SK-N-SH (cell line): Measurements from ENCODE around the gene CPLANE1.

Source experiments
- EP300 ChIP-seq, 2 experiments: IDR thresholded peaks; 2 replicates each; pipeline versions ENCODE4 v1.4.0 to v1.6.1; 2012; ENCODE audit warnings: borderline replicate concordance in 1 of 2, low read depth in 1 of 2, low read length in 1 of 2
- FOXM1 ChIP-seq: IDR thresholded peaks from 2 replicates; pipeline ENCODE4 v1.4.0; 2012; ENCODE audit warnings: low read depth, mild to moderate bottlenecking
- GABPA ChIP-seq: IDR thresholded peaks from 2 replicates; pipeline ENCODE4 v1.4.0; 2012; ENCODE audit warnings: low read depth, mild to moderate bottlenecking
- GATA2 ChIP-seq: sonication (generic); formaldehyde crosslinking; IDR thresholded peaks from 2 replicates; pipeline ENCODE4 v1.5.0; 2020; ENCODE audit warnings: mild to moderate bottlenecking, missing genetic modification reagents
- NRF1 ChIP-seq: IDR thresholded peaks from 2 replicates; pipeline ENCODE4 v1.6.1; 2012; ENCODE audit warnings: low read depth, mild to moderate bottlenecking, low read length
- RAD21 ChIP-seq: IDR thresholded peaks from 2 replicates; pipeline ENCODE4 v1.6.1; 2012; ENCODE audit warnings: mild to moderate bottlenecking, low read length
- RFX5 ChIP-seq: IDR thresholded peaks from 2 replicates; pipeline ENCODE4 v1.6.1; 2012; ENCODE audit warnings: mild to moderate bottlenecking, improper control_type of control experiment, low read length
- SIN3A ChIP-seq: IDR thresholded peaks from 2 replicates; pipeline ENCODE4 v1.6.1; 2012; ENCODE audit warnings: low read depth, mild to moderate bottlenecking, low read length, moderate library complexity, borderline replicate concordance
- SMC3 ChIP-seq: IDR thresholded peaks from 2 replicates; pipeline ENCODE4 v1.6.1; 2012; ENCODE audit warnings: low read depth, low read length, improper control_type of control experiment
- TAF1 ChIP-seq: IDR thresholded peaks from 2 replicates; pipeline ENCODE4 v1.6.1; 2012; ENCODE audit warnings: low read depth, mild to moderate bottlenecking, low read length, moderate library complexity, borderline replicate concordance
- TEAD4 ChIP-seq: IDR thresholded peaks from 2 replicates; pipeline ENCODE4 v1.4.0; 2012; ENCODE audit warnings: mild to moderate bottlenecking, borderline replicate concordance; ENCODE audit not compliant: insufficient read depth
- TF ChIP-seq, protein P1 (sequence below): fragments of 200-600 bp; sonication (generic); IDR thresholded peaks from 2 replicates; pipeline ENCODE4 v1.6.1; 2017; ENCODE audit warnings: antibody characterized with exemption, mild to moderate bottlenecking, moderate library complexity
- TF ChIP-seq, protein P2 (sequence below): IDR thresholded peaks from 2 replicates; pipeline ENCODE4 v1.4.0; 2012; ENCODE audit warnings: low read depth
- TF ChIP-seq, protein P3 (sequence below): IDR thresholded peaks from 2 replicates; pipeline ENCODE4 v1.4.0; 2012; ENCODE audit warnings: low read depth, borderline replicate concordance

DNA sequence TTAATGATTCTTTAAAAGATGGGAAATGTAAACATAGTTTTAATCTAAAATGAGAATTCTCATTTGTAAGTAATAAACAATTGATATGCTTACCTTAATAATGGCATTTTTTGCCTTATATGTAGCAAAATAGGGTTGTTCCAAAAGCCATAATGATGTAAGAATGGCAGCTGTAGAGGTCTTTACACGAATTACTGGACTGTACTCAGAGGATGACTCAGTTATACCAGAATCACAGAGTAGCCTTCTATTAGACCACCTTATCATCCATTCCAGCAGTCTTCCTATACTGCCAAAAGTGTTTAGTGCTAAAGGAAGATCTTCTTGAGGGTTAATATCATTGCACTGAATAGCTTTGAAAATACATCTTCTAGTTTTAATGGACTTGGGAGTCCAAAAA, 66.5 kb downstream of the CPLANE1 start:
- TF ChIP-seq EP300 (IDR thresholded peaks at IDR 0.05; ENCODE audit: borderline replicate concordance in 1 of 2, low read depth in 1 of 2, low read length in 1 of 2), result no peak
- no peak for TF ChIP-seq SIN3A
- TF ChIP-seq GABPA, result no peak
- no peak for TF ChIP-seq SMC3
- TF ChIP-seq, protein P1, sequence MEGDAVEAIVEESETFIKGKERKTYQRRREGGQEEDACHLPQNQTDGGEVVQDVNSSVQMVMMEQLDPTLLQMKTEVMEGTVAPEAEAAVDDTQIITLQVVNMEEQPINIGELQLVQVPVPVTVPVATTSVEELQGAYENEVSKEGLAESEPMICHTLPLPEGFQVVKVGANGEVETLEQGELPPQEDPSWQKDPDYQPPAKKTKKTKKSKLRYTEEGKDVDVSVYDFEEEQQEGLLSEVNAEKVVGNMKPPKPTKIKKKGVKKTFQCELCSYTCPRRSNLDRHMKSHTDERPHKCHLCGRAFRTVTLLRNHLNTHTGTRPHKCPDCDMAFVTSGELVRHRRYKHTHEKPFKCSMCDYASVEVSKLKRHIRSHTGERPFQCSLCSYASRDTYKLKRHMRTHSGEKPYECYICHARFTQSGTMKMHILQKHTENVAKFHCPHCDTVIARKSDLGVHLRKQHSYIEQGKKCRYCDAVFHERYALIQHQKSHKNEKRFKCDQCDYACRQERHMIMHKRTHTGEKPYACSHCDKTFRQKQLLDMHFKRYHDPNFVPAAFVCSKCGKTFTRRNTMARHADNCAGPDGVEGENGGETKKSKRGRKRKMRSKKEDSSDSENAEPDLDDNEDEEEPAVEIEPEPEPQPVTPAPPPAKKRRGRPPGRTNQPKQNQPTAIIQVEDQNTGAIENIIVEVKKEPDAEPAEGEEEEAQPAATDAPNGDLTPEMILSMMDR, result no peak
- TF ChIP-seq GATA2 (CRISPR knock-in tag), result no peak
- TF ChIP-seq RFX5, result no peak
- no peak for TF ChIP-seq RAD21
- TF ChIP-seq, protein P2, sequence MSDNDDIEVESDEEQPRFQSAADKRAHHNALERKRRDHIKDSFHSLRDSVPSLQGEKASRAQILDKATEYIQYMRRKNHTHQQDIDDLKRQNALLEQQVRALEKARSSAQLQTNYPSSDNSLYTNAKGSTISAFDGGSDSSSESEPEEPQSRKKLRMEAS, result no peak
- no peak for TF ChIP-seq TEAD4
- no peak for TF ChIP-seq NRF1
- TF ChIP-seq, protein P3, sequence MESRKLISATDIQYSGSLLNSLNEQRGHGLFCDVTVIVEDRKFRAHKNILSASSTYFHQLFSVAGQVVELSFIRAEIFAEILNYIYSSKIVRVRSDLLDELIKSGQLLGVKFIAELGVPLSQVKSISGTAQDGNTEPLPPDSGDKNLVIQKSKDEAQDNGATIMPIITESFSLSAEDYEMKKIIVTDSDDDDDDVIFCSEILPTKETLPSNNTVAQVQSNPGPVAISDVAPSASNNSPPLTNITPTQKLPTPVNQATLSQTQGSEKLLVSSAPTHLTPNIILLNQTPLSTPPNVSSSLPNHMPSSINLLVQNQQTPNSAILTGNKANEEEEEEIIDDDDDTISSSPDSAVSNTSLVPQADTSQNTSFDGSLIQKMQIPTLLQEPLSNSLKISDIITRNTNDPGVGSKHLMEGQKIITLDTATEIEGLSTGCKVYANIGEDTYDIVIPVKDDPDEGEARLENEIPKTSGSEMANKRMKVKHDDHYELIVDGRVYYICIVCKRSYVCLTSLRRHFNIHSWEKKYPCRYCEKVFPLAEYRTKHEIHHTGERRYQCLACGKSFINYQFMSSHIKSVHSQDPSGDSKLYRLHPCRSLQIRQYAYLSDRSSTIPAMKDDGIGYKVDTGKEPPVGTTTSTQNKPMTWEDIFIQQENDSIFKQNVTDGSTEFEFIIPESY, result no peak
- no peak for TF ChIP-seq FOXM1
- TF ChIP-seq TAF1, result no peak
